ENCODE measurements around the gene INCENP. TPM values are rescaled to one million over a fixed set of nuclear protein-coding genes. Genes with fewer than 3 reads are reported as not detected.

The INCENP gene
- total and polyA plus RNA-seq, 2 donors (not counting 1 experiment from before 2014, with no cell fraction given), result 8.9 to 37.8 TPM

- intact Hi-C loops (cut with micrococcal nuclease), result no loop called here
- Histone ChIP-seq H4K20me1 (ENCODE audit: control insufficient read depth, insufficient read depth, low read length, poor library complexity, severe bottlenecking) (no peaks in the 10 kb centered on the region), H3K79me2 (ENCODE audit: control insufficient read depth, insufficient read depth, low read length) (no peaks in the 10 kb centered on the region), H3K36me3 (replicated peaks in 1 of 2; ENCODE audit: control extremely low read depth in 1 of 2, control insufficient read depth in 1 of 2, extremely low read depth in 1 of 2, insufficient read depth in 2 of 2, low read length in 1 of 2) (no peaks in the 10 kb centered on the region), H3K4me3 (ENCODE audit: control extremely low read depth in 1 of 5, extremely low read depth in 1 of 5, insufficient read depth in 1 of 5, low read depth in 2 of 5, low read length in 4 of 5) (no peak overlapping the region), H3K4me2 (replicated peaks; ENCODE audit: low read depth, low read length, poor library complexity, severe bottlenecking) (no peak overlapping the region), H3K9ac (ENCODE audit: low read length) (no peak overlapping the region), H3K27me3 (replicated peaks in 1 of 4; ENCODE audit: control extremely low read depth in 1 of 4, control insufficient read depth in 3 of 4, insufficient read depth in 4 of 4, low read length in 3 of 4) (peaks cover 0 to 19% (median 3%) of the 10 kb centered on the region in 4 experiments), H3K27ac (ENCODE audit: low read length in 2 of 2) (no peak overlapping the region), H3K9me3 (ENCODE audit: control extremely low read depth in 1 of 3, control insufficient read depth in 2 of 3, insufficient read depth in 1 of 3, low read length in 2 of 3) (peaks cover 0 to 4% (median 1%) of the 10 kb centered on the region in 3 donors), H3K4me1 (ENCODE audit: control insufficient read depth in 2 of 2, insufficient read depth in 2 of 2, low read length in 2 of 2) (no peaks in the 10 kb centered on the region), H2AFZ (ENCODE audit: insufficient read depth, low read depth, low read length, poor library complexity, severe bottlenecking) (no peak overlapping the region)
- DNase-seq (no peak), ATAC-seq (ENCODE audit: low read depth) (no peak)
- 76% methylated on average over 2 of the region's 2 CpGs for WGBS (ENCODE audit: insufficient coverage)
- POLR2A ChIA-PET, result no interaction called here
- H3K27ac Mint-ChIP-seq, result no peak overlapping the region
- peaks cover 47% of the 10 kb centered on the region for H3K27me3 Mint-ChIP-seq
- TF ChIP-seq CTCF (IDR thresholded peaks at IDR 0.05), result no peak
- no peak for TF ChIP-seq EZH2 (IDR thresholded peaks at IDR 0.05; ENCODE audit: borderline replicate concordance, insufficient read depth, low read depth, low read length, poor library complexity, severe bottlenecking)
- no peaks in the 10 kb centered on the region for H3K9me3 Mint-ChIP-seq (ENCODE audit: insufficient read depth)
- no peak overlapping the region for H3K4me3 Mint-ChIP-seq
- CTCF ChIA-PET, result no interaction called here
- H3K4me1 Mint-ChIP-seq, result no peaks in the 10 kb centered on the region
Measured at GRCh38 chr11:62186195-62186594, 62.4 kb downstream of the INCENP start.

- no peak within 1 kb of the TSS for H3K4me3 Mint-ChIP-seq
- peaks cover 50% of the 10 kb centered on the region for H3K27me3 Mint-ChIP-seq
- H3K4me3 ChIP-seq (ENCODE audit: control extremely low read depth in 1 of 5, extremely low read depth in 1 of 5, insufficient read depth in 1 of 5, low read depth in 2 of 5, low read length in 4 of 5), result no peak within 1 kb of the TSS
- H2AFZ ChIP-seq (ENCODE audit: insufficient read depth, low read depth, low read length, poor library complexity, severe bottlenecking), result no peak within 1 kb of the TSS
- peaks cover 0 to 29% (median 2%) of the 10 kb centered on the region in 4 experiments for H3K27me3 ChIP-seq (replicated peaks in 1 of 4; ENCODE audit: control extremely low read depth in 1 of 4, control insufficient read depth in 3 of 4, insufficient read depth in 4 of 4, low read length in 3 of 4)
- no peaks in the 10 kb centered on the region for H3K9me3 Mint-ChIP-seq (ENCODE audit: insufficient read depth)
- DNase-seq (no peak), ATAC-seq (ENCODE audit: low read depth) (no peak)
- H3K79me2 ChIP-seq (ENCODE audit: control insufficient read depth, insufficient read depth, low read length), result no peaks in the 10 kb centered on the region
- no peak within 1 kb of the TSS for H3K27ac Mint-ChIP-seq
- POLR2A ChIA-PET, result no interaction called here
- H3K4me2 ChIP-seq (replicated peaks; ENCODE audit: low read depth, low read length, poor library complexity, severe bottlenecking), result no peak within 1 kb of the TSS
- WGBS (ENCODE audit: insufficient coverage), result 76% methylated on average over 7 of the region's 9 CpGs
- H3K9me3 ChIP-seq (ENCODE audit: control extremely low read depth in 1 of 3, control insufficient read depth in 2 of 3, insufficient read depth in 1 of 3, low read length in 2 of 3), result no peaks in the 10 kb centered on the region
- no peaks in the 10 kb centered on the region for H3K36me3 ChIP-seq (replicated peaks in 1 of 2; ENCODE audit: control extremely low read depth in 1 of 2, control insufficient read depth in 1 of 2, extremely low read depth in 1 of 2, insufficient read depth in 2 of 2, low read length in 1 of 2)
- no peaks in the 10 kb centered on the region for H4K20me1 ChIP-seq (ENCODE audit: control insufficient read depth, insufficient read depth, low read length, poor library complexity, severe bottlenecking)
- no peaks in the 10 kb centered on the region for H3K4me1 Mint-ChIP-seq
- H3K27ac ChIP-seq (ENCODE audit: low read length in 2 of 2), result no peak within 1 kb of the TSS
- intact Hi-C loops (cut with micrococcal nuclease), result no loop called here
- TF ChIP-seq CTCF (IDR thresholded peaks at IDR 0.05) (no peak), EZH2 (IDR thresholded peaks at IDR 0.05; ENCODE audit: borderline replicate concordance, insufficient read depth, low read depth, low read length, poor library complexity, severe bottlenecking) (no peak)
- no peaks in the 10 kb centered on the region for H3K4me1 ChIP-seq (ENCODE audit: control insufficient read depth in 2 of 2, insufficient read depth in 2 of 2, low read length in 2 of 2)
- CTCF ChIA-PET, result no interaction called here
- H3K9ac ChIP-seq (ENCODE audit: low read length), result no peak within 1 kb of the TSS
Measured at GRCh38 chr11:62190011-62190410, 66.2 kb downstream of the INCENP start, which contains the start of gene SCGB1D1. SCGB1D1 (plus strand) TSS chr11:62190216; CDS start chr11:62190285, 69 bp downstream.

Data from B cell (primary cell).